Measurements from ENCODE around the gene USP9Y. TPM values are rescaled to one million over a fixed set of nuclear protein-coding genes. Genes with fewer than 3 reads are reported as not detected.

The USP9Y gene
- total RNA-seq, 2 experiments from 2014 or later, result 16.7 to 25.3 TPM

Other genes starting within 250 kb of the USP9Y start
- 100 to 1,000 TPM in 1 of 2 experiments, 10 to 100 TPM in 1; 91.7 to 101 TPM for gene DDX3Y, start 203.6 kb downstream of the USP9Y start, total RNA-seq

Measured in activated CD8-positive, alpha-beta memory T cell treated with anti-CD3 and anti-CD28 coated beads, Interleukin-2, amount 10 ng/mL, durations not matched to agents 7 days and 5 days (primary cell).